Measurements from ENCODE around the gene ERBB3.

ERBB3 gene

DNA sequence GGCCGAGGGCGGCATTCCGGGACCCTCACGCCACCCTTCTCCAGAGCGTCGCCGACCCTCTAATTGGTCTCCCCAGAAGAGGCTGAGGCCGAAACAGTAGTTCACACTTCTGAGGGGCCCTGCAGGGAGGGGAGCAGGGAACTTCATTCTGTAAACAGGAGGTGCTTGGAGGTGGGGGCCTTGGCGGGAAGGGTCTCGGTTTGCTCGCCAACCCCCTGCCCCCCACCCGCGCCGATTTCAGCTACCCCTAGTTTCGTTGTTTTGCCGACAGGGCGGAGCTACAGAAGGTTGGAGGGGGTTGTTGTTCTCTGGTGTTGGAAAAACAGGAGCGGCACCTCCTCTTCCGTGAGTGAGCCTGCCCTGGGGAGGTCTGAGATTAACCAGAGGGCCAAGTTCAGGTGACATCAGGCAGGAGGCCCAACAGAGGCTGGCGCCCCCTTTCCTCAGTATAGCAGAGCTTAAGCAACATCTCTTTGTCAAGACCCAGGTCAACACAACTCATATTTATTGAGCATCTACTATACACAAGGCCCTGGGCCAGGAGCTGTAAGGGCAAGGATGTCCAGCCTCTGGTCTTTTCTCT lies 682 bp downstream of the ERBB3 start:
- no peak for DNase-seq (ENCODE audit: low spot score)

DNA sequence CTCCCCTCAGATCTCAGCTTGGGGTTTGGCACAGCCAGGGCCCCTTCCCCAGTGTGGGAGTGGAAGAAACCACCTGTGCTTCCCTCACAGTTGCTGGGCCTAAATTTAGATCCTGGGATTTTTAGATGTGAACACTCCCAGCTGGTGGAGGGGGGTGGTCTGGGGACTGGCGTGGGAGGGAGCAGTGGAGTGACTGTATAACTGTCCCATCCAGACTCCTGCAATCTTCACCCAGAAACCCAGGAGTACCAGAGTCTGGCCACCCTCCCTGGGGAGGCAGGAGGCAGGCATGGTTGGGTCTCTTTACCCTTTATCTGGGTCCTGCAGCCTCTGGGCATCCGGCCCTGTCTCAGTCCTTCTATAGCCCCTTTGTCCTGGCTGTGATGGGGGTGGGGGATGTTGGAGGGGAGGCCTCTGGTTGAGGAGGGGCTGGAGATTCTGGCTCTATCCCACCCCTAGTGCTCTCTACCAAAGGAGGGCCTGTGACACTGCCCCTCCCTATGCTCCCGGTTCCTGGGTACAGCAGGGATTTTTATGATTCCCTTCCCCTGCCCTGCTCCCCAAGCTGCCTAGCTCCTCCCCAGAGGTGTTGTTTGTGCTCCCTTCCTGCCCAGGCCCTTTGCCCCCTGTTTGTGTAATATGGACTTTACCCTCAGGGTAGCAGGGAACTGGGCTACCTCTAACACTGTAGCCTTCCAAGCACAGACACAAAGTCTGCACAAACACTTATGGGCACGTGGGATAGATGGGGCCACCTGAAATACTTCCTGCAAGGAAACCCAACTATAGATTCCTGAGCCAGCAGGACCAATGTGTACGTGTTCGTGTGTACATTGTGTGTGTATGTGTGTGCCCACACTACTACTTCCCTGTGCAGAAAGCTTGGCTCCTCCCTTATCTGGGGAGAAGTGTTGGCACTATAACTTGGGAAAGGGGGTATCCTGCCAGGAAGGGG lies 1.7 kb downstream of the ERBB3 start:
- no peak for DNase-seq (ENCODE audit: low spot score)

GRCh38 chr12:56082382-56082781 lies 2.4 kb downstream of the ERBB3 start:
- DNase-seq (ENCODE audit: low spot score), result no peak

DNA sequence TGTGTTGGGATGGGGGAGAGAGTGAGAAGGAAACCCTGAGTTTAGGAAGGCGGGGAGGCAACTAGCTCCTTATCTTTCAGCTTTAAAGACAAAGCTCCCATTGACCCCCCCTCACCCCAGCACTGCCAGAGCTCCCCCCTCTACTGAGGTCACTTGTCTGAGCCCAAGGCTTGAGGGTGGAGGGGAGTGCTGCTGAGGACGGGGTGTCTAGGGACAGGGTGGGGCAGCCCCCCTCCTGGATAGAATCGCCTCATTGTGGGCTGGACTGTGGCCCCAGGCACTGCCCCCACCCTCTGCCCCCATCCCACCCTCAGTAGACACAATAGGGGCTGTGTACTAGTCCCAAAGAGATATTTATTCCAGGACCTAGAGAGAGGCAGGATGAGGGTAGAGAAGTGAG lies 3.0 kb downstream of the ERBB3 start:
- no peak for DNase-seq (ENCODE audit: low spot score)

- peak; percentile 22 for DNase-seq (ENCODE audit: low spot score)
Observed at GRCh38 chr12:56084958-56085543, 5.1 kb downstream of the ERBB3 start.

DNA sequence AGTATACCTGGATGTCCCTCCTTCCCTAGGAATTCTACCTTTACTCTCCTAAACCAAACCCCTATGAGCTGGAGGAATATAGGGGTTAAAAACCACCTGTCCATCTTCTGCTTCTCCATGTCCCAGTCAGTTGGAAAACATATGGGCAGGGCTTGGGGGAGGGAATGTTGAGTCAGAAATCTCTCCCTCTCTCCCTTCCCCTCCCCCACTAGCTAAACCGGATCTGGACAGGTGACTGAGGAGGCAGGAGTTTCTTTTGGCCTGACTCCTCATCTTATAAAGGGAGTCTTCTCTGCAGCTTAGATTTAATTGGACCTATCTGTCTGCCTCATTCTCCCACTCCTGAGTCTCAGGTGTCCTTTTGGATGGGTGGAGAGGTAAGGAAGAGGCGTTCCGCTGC lies 6.1 kb downstream of the ERBB3 start:
- no peak for DNase-seq (ENCODE audit: low spot score)

DNA sequence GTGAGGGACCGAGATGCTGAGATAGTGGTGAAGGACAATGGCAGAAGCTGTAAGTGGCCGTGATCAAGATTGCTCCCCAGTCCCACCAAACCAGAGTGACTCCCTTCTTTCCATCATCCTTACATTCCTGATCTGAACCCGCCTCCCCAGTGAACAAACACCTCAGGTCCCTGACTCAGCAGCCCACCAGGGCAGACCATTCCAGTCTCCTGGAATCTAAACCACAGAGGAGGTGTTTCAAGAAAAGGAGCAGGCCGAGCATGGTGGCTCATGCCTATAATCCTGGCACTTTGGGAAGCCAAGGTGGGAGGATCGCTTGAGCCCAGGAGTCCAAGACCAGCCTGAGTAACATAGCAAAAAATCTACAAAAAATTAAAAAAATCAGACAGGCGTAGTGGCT lies 6.6 kb downstream of the ERBB3 start:
- DNase-seq (ENCODE audit: low spot score), result no peak

DNA sequence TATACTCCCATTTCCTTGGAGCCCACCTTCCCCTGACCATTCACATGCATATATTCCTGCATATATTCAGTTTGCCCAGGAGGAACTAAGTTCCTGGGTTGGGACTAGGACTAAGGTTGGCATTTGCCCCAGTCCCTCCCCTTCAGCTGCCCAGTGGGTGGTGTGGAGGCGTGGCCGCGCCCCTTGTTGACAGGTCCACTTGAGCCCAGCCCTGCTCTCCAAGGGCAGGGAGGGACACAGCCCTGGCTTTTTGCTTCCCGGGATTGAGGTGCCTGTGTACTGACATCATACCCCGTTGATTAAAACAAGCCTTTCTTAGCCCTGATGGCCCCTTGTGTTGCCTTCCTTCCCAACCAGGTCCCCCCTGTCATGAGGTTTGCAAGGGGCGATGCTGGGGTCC lies 7.3 kb downstream of the ERBB3 start:
- no peak for DNase-seq (ENCODE audit: low spot score)

DNA sequence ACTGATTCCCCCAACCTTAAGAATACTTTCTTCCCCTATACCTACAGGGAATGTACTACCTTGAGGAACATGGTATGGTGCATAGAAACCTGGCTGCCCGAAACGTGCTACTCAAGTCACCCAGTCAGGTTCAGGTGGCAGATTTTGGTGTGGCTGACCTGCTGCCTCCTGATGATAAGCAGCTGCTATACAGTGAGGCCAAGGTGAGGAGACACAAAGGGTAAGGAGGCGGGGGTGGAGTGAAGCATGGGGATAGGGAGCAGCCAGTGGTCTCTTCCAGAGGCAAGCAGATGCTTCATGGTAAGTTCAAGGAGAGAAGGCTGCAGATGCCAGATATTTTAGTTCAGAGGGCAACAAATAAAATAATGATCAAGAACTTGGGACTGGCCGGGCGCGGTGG lies 17.8 kb downstream of the ERBB3 start:
- DNase-seq (ENCODE audit: low spot score), result no peak

GRCh38 chr12:56098592-56098991 lies 18.6 kb downstream of the ERBB3 start:
- DNase-seq (ENCODE audit: low spot score), result no peak

DNA sequence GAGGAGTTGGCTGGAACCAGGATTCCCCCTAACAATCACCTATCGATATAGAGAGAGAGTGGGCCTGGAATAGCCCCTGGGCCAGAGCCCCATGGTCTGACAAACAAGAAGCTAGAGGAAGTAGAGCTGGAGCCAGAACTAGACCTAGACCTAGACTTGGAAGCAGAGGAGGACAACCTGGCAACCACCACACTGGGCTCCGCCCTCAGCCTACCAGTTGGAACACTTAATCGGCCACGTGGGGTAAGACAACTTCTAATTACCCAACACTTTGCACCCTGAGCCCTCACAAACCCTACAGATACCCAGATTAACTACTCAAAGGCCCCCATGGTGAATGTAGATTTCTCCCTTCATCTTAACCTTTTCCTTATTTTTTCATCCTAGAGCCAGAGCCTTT lies 19.8 kb downstream of the ERBB3 start:
- no peak for DNase-seq (ENCODE audit: low spot score)

DNA sequence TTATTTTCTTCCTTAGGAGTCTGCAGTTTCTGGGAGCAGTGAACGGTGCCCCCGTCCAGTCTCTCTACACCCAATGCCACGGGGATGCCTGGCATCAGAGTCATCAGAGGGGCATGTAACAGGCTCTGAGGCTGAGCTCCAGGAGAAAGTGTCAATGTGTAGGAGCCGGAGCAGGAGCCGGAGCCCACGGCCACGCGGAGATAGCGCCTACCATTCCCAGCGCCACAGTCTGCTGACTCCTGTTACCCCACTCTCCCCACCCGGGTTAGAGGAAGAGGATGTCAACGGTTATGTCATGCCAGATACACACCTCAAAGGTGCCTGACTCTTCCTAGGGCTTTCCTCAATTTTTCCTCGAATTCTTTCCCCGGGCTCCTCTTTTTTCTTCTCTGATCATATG lies 21.1 kb downstream of the ERBB3 start:
- no peak for DNase-seq (ENCODE audit: low spot score)

- DNase-seq (ENCODE audit: low spot score), result no peak
Observed at GRCh38 chr12:56102683-56103065, 22.7 kb downstream of the ERBB3 start.

DNA sequence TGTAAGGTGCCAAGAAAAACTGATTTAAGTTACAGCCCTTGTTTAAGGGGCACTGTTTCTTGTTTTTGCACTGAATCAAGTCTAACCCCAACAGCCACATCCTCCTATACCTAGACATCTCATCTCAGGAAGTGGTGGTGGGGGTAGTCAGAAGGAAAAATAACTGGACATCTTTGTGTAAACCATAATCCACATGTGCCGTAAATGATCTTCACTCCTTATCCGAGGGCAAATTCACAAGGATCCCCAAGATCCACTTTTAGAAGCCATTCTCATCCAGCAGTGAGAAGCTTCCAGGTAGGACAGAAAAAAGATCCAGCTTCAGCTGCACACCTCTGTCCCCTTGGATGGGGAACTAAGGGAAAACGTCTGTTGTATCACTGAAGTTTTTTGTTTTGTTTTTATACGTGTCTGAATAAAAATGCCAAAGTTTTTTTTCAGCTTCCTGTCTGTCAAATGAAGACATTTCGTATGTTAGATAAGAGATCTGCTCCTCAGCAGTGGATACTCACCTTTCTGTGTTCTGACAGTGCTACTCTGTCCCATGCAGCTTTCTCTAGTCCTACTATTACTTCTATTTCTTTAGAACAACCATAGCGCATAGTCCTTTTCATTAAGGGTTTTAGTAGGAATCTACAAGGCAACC lies 23.2 kb downstream of the ERBB3 start:
- DNase-seq (ENCODE audit: low spot score), result peak; percentile 45

GRCh38 chr12:56103823-56104108 lies 23.8 kb downstream of the ERBB3 start:
- no peak for DNase-seq (ENCODE audit: low spot score)

- DNase-seq (ENCODE audit: low spot score), result peak; percentile 99
Observed at GRCh38 chr12:56104109-56104814, 24.3 kb downstream of the ERBB3 start, which contains the start of gene PA2G4. TSS of gene PA2G4 (plus strand) at chr12:56104559. CDS start at chr12:56104738, 179 bp downstream.

DNA sequence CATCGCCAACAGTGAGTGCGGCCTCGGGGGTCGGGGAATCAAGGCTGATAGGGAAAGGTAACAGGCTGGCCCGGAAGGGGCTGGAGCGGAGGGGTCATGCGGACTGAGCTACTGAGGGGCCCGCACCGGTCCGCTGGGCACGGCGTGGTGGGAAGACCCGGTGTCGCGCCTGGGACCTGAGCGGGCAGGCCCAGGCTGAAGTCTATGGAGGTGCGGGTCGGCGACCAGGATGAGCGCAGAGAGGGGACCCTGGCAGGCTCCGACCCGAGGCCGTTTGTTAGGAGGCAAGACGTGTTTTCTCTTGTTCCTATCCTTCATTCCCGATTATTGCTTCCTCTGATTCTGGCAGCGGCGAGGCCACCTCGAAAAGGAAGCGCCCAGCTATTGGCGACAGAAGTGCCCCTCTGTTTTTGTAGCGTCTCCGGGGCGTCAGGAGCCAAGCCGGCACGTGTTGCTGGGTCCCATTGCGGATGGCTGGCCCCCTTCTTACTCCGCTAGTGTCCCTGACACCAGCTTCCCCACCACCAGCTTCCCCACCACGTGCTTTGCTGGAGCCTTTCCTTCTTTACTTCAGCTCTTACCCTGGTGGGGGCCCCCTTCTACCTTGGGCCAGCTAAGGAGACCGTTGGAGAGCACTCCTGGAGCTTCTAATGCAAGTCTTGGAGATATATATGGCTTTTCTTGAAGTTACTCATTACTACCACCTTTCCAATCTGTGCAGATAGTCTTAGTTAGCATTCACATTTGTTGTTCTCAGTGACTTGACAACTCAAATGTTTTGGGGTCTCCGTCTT lies 25.0 kb downstream of the ERBB3 start:
- no peak for DNase-seq (ENCODE audit: low spot score)

DNA sequence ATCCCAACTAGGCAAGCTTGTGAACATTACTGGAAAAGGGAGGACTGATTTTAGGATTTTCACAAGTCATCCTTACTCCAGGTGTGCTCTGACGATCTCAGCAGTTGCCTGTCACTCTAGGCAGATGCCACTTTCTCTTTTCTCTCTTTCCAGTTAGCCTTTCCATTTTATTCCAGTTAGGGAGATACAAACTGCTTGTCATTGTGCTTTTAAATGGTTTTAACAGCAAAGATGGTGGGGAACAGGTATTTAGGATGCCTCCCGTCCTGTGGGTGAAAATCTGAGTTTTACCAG lies 25.6 kb downstream of the ERBB3 start:
- no peak for DNase-seq (ENCODE audit: low spot score)

GRCh38 chr12:56107242-56107641 lies 27.3 kb downstream of the ERBB3 start:
- DNase-seq (ENCODE audit: low spot score), result no peak

- no peak for DNase-seq (ENCODE audit: low spot score)
Observed at GRCh38 chr12:56110571-56110970, 30.6 kb downstream of the ERBB3 start.

- DNase-seq (ENCODE audit: low spot score), result no peak
Observed at GRCh38 chr12:56114084-56114483, 34.1 kb downstream of the ERBB3 start.

- no peak for DNase-seq (ENCODE audit: low spot score)
Observed at GRCh38 chr12:56115329-56115728, 35.4 kb downstream of the ERBB3 start.
